ENCODE data around the gene COL2A1. TPM values are rescaled to one million over a fixed set of nuclear protein-coding genes. Genes with fewer than 3 reads are reported as not detected.

The COL2A1 gene
- polyA plus RNA-seq, 4 donors = 0.19 to 65.7 TPM; not detected in 2

DNA sequence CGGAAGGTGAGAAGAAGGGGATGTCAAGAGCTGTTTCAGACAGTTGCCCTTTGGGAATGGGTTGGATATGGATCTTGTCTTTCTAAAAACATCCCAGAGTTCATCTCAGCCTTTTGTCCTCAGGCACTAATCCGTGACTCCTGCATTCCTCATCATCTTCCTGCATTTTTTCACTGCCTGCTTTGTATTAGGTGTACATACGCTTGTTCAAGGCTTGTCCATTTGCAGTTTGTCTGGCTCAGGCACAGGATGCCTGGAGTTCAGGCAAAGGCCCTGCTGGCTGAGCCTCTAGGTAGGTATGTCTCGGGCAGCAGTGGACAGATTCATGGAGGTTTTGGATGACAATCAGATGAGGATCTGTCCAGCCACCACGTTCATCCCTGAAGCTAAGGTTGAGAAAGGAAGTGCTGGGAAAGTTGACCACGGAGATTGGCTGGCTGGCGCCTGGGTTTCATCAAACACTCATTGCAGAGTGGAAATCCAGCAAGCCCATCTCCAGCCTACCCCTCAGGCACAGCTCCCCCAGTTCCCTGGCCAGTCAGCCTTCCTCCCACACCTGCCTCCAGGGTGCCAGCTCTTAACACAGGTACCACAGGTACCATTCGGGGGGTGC lies 53.3 kb downstream of the COL2A1 start:
- Histone ChIP-seq H3K27ac (ENCODE audit: low read depth in 1 of 3, low read length in 2 of 3) (no peak overlapping the region), H3K36me3 (ENCODE audit: control insufficient read depth in 3 of 3, insufficient read depth in 2 of 3, low read depth in 1 of 3, low read length in 3 of 3) (no peaks in the 10 kb centered on the region), H3K27me3 (ENCODE audit: control insufficient read depth in 3 of 3, insufficient read depth in 3 of 3, low read length in 3 of 3) (no peaks in the 10 kb centered on the region), H3K4me3 (ENCODE audit: low read depth in 1 of 3, low read length in 3 of 3) (no peak overlapping the region), H3K4me1 (ENCODE audit: control insufficient read depth in 3 of 3, insufficient read depth in 2 of 3, low read depth in 1 of 3, low read length in 2 of 3) (peaks cover 0 to 4% (median 2%) of the 10 kb centered on the region in 3 donors), H3K9me3 (ENCODE audit: control insufficient read depth in 2 of 2, insufficient read depth in 1 of 2, low read depth in 1 of 2, low read length in 1 of 2) (no peaks in the 10 kb centered on the region)
- 83 to 91% (median 86%) methylated on average over 8 of the region's 8 CpGs for WGBS, 3 donors
- FAIRE-seq (no peak), DNase-seq (no peak)

DNA sequence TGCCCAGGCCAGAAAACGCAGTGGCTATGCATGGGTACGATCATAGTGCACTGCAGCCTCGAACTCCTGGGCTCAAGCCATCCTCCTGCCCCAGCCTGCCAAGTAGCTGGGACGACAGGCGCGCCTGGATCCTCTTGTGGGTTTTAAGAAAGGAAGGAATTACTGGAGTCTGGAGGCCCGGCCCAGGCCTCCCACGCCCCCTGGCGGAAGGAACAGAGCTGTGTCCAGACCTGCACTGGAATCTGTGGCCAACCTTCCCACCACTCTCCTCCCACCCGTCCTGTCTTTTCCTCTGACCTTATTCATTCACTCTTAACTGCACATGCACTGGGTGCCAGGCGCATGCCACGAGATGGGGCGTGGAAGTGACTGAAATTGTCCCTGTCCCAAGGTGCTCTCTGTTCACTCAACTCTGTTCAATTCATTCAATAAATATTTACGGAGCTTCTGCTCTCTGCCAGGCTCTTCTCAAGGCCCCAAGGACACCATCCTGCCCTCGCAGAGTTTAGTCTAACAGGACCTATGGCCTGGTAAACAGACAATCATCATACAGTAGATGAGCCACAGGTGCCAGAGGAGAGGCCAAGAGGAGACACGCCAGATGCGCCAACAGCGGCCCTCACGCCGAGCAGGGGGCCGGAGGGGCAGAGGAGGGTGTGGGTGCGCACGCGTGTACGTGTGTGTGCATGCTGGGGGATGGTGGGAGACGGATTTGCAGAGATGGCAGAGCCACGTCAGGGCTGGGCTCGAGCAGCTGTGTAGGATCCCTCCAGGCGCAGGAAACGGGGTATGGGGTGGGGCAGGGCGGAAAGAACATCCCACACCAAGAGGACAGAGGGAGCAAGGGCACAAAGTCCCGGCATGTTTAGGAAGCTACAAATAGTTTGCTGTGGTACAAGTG lies 54.6 kb downstream of the COL2A1 start:
- 23 to 49% (median 34%) methylated on average over 32 of the region's 32 CpGs for WGBS, 3 donors
- no peak overlapping the region for H3K27ac ChIP-seq (ENCODE audit: low read depth in 1 of 3, low read length in 2 of 3)
- FAIRE-seq = no peak
- no peaks in the 10 kb centered on the region for H3K27me3 ChIP-seq (ENCODE audit: control insufficient read depth in 3 of 3, insufficient read depth in 3 of 3, low read length in 3 of 3)
- no peak overlapping the region for H3K4me3 ChIP-seq (ENCODE audit: low read depth in 1 of 3, low read length in 3 of 3)
- no peaks in the 10 kb centered on the region for H3K9me3 ChIP-seq (ENCODE audit: control insufficient read depth in 2 of 2, insufficient read depth in 1 of 2, low read depth in 1 of 2, low read length in 1 of 2)
- peak; percentile 88 to 90 for DNase-seq
- no peaks in the 10 kb centered on the region for H3K36me3 ChIP-seq (ENCODE audit: control insufficient read depth in 3 of 3, insufficient read depth in 2 of 3, low read depth in 1 of 3, low read length in 3 of 3)
- H3K4me1 ChIP-seq (ENCODE audit: control insufficient read depth in 3 of 3, insufficient read depth in 2 of 3, low read depth in 1 of 3, low read length in 2 of 3) = peaks cover 0 to 5% (median 4%) of the 10 kb centered on the region in 3 donors

DNA sequence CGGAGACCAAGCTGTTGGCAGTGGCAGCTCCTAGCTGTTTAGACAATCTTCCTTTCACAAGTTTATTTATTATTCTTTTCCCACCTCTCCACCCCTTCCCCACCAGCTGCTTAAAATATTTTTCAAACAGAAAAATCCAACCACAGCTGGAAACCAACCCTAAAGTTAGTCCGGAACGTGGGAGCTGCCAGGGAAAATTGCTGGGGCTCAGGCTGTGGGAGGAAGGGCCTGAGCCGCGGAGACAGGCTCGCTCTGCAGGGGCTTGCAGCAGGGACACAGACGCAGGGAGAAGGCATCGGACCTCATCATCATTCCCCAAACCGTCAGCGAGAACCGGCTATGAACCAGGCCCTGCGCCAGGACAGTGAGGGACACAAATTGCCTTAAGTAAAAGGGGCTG lies 56.9 kb downstream of the COL2A1 start:
- Histone ChIP-seq H3K4me3 (ENCODE audit: low read depth in 1 of 3, low read length in 3 of 3) (no peak overlapping the region), H3K4me1 (ENCODE audit: control insufficient read depth in 3 of 3, insufficient read depth in 2 of 3, low read depth in 1 of 3, low read length in 2 of 3) (peaks cover 4 to 13% (median 11%) of the 10 kb centered on the region in 3 donors), H3K36me3 (ENCODE audit: control insufficient read depth in 3 of 3, insufficient read depth in 2 of 3, low read depth in 1 of 3, low read length in 3 of 3) (no peaks in the 10 kb centered on the region), H3K27me3 (ENCODE audit: control insufficient read depth in 3 of 3, insufficient read depth in 3 of 3, low read length in 3 of 3) (no peaks in the 10 kb centered on the region), H3K27ac (ENCODE audit: low read depth in 1 of 3, low read length in 2 of 3) (peak overlapping the region in 2 of 3 donors; percentile 50 to 75), H3K9me3 (ENCODE audit: control insufficient read depth in 2 of 2, insufficient read depth in 1 of 2, low read depth in 1 of 2, low read length in 1 of 2) (no peaks in the 10 kb centered on the region)
- 50 to 61% (median 54%) methylated on average over 12 of the region's 12 CpGs for WGBS, 3 donors
- FAIRE-seq (no peak), DNase-seq (no peak)

DNA sequence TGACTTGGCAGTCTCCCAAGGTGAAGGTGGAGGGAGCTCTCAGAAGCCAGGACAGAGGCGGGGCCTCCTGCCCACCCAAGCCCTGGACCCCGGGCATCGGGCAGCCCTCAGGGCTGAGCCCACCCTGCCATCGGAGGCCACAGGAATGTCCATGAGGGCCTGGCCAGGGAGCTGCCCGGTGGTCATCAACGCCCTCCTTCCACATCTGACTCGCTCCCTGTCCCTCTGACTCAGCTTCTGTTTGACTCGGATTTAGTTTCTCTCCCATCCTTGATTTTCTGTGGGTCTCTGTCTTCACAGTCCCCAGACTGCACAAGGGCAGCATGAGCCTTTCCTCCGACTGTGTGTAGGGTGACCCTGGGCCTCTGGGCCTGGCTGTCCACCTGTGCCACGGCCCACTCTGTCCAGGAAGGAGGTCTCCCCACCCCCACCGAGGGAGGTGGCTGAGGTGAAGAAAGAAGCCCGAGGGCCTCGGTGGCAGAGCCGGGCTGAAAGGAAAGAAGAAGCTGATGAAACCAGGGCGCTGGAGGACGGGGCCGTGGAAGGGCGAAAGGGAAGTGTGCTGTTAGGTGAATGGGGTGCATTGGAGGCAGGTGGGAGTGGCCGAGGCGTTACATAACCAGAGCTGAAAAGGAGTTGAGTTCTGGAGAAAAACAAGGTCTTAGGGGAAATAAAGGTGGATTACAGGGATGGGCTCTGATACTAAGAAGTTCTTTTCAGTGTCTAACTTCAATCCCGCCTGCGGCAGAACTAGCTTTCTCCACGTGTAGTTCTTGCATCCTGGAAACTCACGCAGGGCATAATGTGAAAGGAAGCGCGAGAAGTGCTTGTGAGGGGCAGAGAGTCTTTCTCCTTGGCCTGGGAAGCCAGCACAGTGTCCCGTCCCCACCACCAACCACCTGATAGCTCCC lies 57.6 kb downstream of the COL2A1 start:
- FAIRE-seq = no peak
- Histone ChIP-seq H3K27me3 (ENCODE audit: control insufficient read depth in 3 of 3, insufficient read depth in 3 of 3, low read length in 3 of 3) (no peaks in the 10 kb centered on the region), H3K27ac (ENCODE audit: low read depth in 1 of 3, low read length in 2 of 3) (peak overlapping the region in 2 of 3 donors; percentile 50 to 75), H3K9me3 (ENCODE audit: control insufficient read depth in 2 of 2, insufficient read depth in 1 of 2, low read depth in 1 of 2, low read length in 1 of 2) (no peaks in the 10 kb centered on the region), H3K36me3 (ENCODE audit: control insufficient read depth in 3 of 3, insufficient read depth in 2 of 3, low read depth in 1 of 3, low read length in 3 of 3) (no peaks in the 10 kb centered on the region), H3K4me3 (ENCODE audit: low read depth in 1 of 3, low read length in 3 of 3) (no peak overlapping the region), H3K4me1 (ENCODE audit: control insufficient read depth in 3 of 3, insufficient read depth in 2 of 3, low read depth in 1 of 3, low read length in 2 of 3) (peaks cover 4 to 18% (median 11%) of the 10 kb centered on the region in 3 donors)
- DNase-seq = peak; percentile 24 to 65
- WGBS, 3 donors = 17 to 50% (median 29%) methylated on average over 27 of the region's 27 CpGs

DNA sequence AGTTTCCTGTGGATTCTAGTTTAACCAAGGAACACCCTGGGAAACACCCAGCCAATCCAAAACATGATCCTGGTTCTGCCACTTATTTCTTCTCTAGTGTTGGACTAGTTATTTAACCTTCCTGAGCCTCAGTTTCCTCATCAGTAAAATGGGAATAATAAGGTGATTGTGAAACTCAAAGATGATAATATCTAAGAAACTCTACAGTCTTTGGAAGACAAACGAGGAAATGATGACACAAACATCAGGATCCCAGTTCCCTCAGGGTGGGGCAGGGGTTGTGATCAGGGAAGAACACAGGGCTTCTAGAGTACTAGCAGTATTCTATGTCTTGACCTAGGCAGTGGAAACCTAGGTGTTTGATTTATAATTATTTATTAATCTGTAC lies 58.9 kb downstream of the COL2A1 start:
- no peak overlapping the region for H3K4me3 ChIP-seq (ENCODE audit: low read depth in 1 of 3, low read length in 3 of 3)
- FAIRE-seq = no peak
- no peaks in the 10 kb centered on the region for H3K36me3 ChIP-seq (ENCODE audit: control insufficient read depth in 3 of 3, insufficient read depth in 2 of 3, low read depth in 1 of 3, low read length in 3 of 3)
- peak overlapping the region in 2 of 3 donors; percentile 73 to 75 for H3K27ac ChIP-seq (ENCODE audit: low read depth in 1 of 3, low read length in 2 of 3)
- peaks cover 4 to 18% (median 11%) of the 10 kb centered on the region in 3 donors for H3K4me1 ChIP-seq (ENCODE audit: control insufficient read depth in 3 of 3, insufficient read depth in 2 of 3, low read depth in 1 of 3, low read length in 2 of 3)
- DNase-seq = peak; percentile 9 to 57
- H3K9me3 ChIP-seq (ENCODE audit: control insufficient read depth in 2 of 2, insufficient read depth in 1 of 2, low read depth in 1 of 2, low read length in 1 of 2) = no peaks in the 10 kb centered on the region
- 3 to 42% (median 16%) methylated on average over 1 of the region's 1 CpG for WGBS, 3 donors
- no peaks in the 10 kb centered on the region for H3K27me3 ChIP-seq (ENCODE audit: control insufficient read depth in 3 of 3, insufficient read depth in 3 of 3, low read length in 3 of 3)

DNA sequence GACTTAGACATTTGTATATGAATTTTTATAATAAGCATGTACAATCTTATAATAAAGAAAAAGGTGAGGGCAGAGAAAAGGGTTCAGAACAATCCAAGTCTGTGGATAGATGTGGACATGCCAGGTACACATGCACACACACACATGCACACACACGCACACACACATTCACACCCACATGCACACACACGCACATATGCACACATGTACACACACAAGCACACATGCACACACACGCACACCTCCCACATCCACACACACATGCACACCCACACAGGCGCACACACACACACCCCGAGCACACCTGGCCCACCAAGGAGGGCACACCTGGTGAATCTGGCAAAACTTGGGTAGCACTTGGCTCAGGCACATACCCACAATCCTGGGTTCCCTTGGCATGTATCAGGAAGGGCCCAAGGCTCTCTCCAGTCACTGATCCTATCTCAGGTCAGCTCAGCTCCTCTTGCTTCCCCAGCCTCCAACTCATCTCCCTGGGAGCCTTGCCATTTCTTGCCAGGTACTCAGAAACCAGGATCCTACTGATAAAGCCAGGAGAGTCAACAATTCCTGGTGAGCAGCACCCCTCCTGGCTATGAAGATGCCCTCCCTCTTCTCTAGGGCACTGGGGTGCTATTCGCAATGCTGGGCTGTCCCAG lies 59.5 kb downstream of the COL2A1 start:
- H3K4me3 ChIP-seq (ENCODE audit: low read depth in 1 of 3, low read length in 3 of 3) = no peak overlapping the region
- H3K27me3 ChIP-seq (ENCODE audit: control insufficient read depth in 3 of 3, insufficient read depth in 3 of 3, low read length in 3 of 3) = no peaks in the 10 kb centered on the region
- no peaks in the 10 kb centered on the region for H3K36me3 ChIP-seq (ENCODE audit: control insufficient read depth in 3 of 3, insufficient read depth in 2 of 3, low read depth in 1 of 3, low read length in 3 of 3)
- peaks cover 4 to 18% (median 14%) of the 10 kb centered on the region in 3 donors for H3K4me1 ChIP-seq (ENCODE audit: control insufficient read depth in 3 of 3, insufficient read depth in 2 of 3, low read depth in 1 of 3, low read length in 2 of 3)
- H3K27ac ChIP-seq (ENCODE audit: low read depth in 1 of 3, low read length in 2 of 3) = peak overlapping the region in 2 of 3 donors; percentile 73 to 75
- FAIRE-seq (no peak), DNase-seq (no peak)
- no peaks in the 10 kb centered on the region for H3K9me3 ChIP-seq (ENCODE audit: control insufficient read depth in 2 of 2, insufficient read depth in 1 of 2, low read depth in 1 of 2, low read length in 1 of 2)
- 40 to 76% (median 59%) methylated on average over 6 of the region's 6 CpGs for WGBS, 3 donors

DNA sequence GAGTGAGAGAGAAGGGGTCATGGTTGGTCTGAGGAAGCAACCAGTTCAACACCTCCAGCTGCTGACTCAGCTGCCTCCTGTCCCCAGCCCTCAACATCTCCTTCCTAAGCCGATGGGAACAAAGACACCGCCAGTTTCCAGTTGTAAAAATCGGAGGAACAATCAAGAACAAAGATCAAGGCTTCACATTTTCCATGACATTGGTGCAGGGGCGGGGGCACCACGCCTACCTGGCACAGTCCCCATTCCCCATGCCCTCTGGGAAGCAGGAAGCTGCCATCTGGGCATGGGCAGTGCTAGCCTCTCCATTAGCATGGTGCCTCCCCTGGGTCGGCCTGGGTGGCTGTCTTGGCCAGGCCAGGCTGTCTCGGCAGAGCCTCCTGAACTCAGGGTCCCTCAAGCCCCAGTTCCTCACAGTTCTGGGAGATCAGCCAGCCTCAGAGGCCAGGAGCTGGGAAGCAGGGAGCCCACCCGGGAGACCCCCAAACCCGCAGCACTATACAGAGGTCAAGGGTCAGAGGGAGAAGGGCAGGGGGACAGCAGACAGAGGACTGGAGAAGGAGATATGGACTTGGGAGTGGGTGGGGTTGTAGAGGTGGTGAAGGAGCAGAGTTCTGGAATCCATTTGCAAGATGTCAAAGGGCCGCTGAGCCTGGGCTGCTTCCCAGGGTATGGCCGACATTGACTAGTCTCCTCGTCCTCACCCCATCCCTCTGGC lies 60.5 kb downstream of the COL2A1 start:
- WGBS, 3 donors = 23 to 53% (median 46%) methylated on average over 11 to 12 of the region's 12 CpGs
- FAIRE-seq = no peak
- H3K27ac ChIP-seq (ENCODE audit: low read depth in 1 of 3, low read length in 2 of 3) = peak overlapping the region; percentile 16 to 92 (median 86)

More for the DNA sequence above, 60.5 kb downstream of the COL2A1 start:
- no peaks in the 10 kb centered on the region for H3K27me3 ChIP-seq (ENCODE audit: control insufficient read depth in 3 of 3, insufficient read depth in 3 of 3, low read length in 3 of 3)
- H3K9me3 ChIP-seq (ENCODE audit: control insufficient read depth in 2 of 2, insufficient read depth in 1 of 2, low read depth in 1 of 2, low read length in 1 of 2) = no peaks in the 10 kb centered on the region
- DNase-seq = peak; percentile 89 to 98
- H3K36me3 ChIP-seq (ENCODE audit: control insufficient read depth in 3 of 3, insufficient read depth in 2 of 3, low read depth in 1 of 3, low read length in 3 of 3) = no peaks in the 10 kb centered on the region
- no peak overlapping the region for H3K4me3 ChIP-seq (ENCODE audit: low read depth in 1 of 3, low read length in 3 of 3)
- peaks cover 4 to 20% (median 14%) of the 10 kb centered on the region in 3 donors for H3K4me1 ChIP-seq (ENCODE audit: control insufficient read depth in 3 of 3, insufficient read depth in 2 of 3, low read depth in 1 of 3, low read length in 2 of 3)

Measured in small intestine (tissue), 7 donors.